ENCODE data around the gene MR1. TPM values are rescaled to one million over a fixed set of nuclear protein-coding genes. Genes with fewer than 3 reads are reported as not detected.

Gene MR1
- total RNA-seq, 1 experiment from 2014 or later: 6.6 TPM

GRCh38 chr1:181086926-181087325 is 53.1 kb downstream of the MR1 start:
- Histone ChIP-seq H4K20me1 (ENCODE audit: insufficient read depth) (peaks cover 20% of the 10 kb centered on the region; the same call in 1 of the 2 replicates), H3K4me1 (ENCODE audit: control insufficient read depth in 1 of 2, insufficient read depth in 2 of 2, low read length in 2 of 2) (peaks cover 21 to 44% of the 10 kb centered on the region in 2 experiments), H3K9ac (ENCODE audit: low read length) (peak overlapping the region; percentile 5; the same call in 1 of the 2 replicates), H3K4me3 (replicated peaks in 1 of 2; ENCODE audit: low read depth in 1 of 2, low read length in 2 of 2) (no peak overlapping the region), H3K27me3 (ENCODE audit: insufficient read depth, low read length) (no peaks in the 10 kb centered on the region), H3K9me2 (ENCODE audit: insufficient read depth) (no peaks in the 10 kb centered on the region), H3K9me3 (ENCODE audit: control insufficient read depth in 1 of 2, insufficient read depth in 1 of 2, low read depth in 1 of 2, low read length in 2 of 2) (no peaks in the 10 kb centered on the region), H3K36me3 (ENCODE audit: control insufficient read depth in 1 of 2, insufficient read depth in 2 of 2, low read length in 2 of 2) (peaks cover 3% of the 10 kb centered on the region in 2 experiments; a peak in 2 of 4 replicates), H3K27ac (ENCODE audit: low read depth, low read length) (peak overlapping the region; percentile 12), H3K79me2 (ENCODE audit: insufficient read depth, low read length) (peaks cover 34% of the 10 kb centered on the region), H2AFZ (ENCODE audit: low read depth, low read length, poor library complexity, severe bottlenecking) (no peak overlapping the region), H3K4me2 (ENCODE audit: low read length) (peak overlapping the region; percentile 75)
- ChIA-PET POLR2A (interaction anchor here (1.2 kb wide), 1 partner anchor 14 kb away, joined by 3 read pairs; no protein-coding TSS in a partner anchor), RAD21 (ENCODE audit: low non-redundant PET in 1 of 2, low total read pairs in 2 of 2, uncharacterized antibody in 2 of 2, unreplicated experiment in 2 of 2) (no interaction called here), CTCF (no interaction called here)
- DNase-seq (ENCODE audit: low read depth, low spot score) (no peak), ATAC-seq (no peak)
- no TSS peak for BruUV-seq (replicated peaks)
- intact Hi-C loops (cut with micrococcal nuclease): no loop called here
- TF ChIP-seq ATF3 (IDR thresholded peaks at IDR 0.05) (no peak), JUND (IDR thresholded peaks at IDR 0.05) (0 out of 2 replicates have a peak, but pooled peaks have one; percentile 9), EGR1 (IDR thresholded peaks at IDR 0.05; ENCODE audit: low read depth) (peak; percentile 38; the same call in 1 of the 2 replicates), CEBPB (IDR thresholded peaks at IDR 0.05; ENCODE audit: low read depth) (no peak)
- TF ChIP-seq, protein P1, sequence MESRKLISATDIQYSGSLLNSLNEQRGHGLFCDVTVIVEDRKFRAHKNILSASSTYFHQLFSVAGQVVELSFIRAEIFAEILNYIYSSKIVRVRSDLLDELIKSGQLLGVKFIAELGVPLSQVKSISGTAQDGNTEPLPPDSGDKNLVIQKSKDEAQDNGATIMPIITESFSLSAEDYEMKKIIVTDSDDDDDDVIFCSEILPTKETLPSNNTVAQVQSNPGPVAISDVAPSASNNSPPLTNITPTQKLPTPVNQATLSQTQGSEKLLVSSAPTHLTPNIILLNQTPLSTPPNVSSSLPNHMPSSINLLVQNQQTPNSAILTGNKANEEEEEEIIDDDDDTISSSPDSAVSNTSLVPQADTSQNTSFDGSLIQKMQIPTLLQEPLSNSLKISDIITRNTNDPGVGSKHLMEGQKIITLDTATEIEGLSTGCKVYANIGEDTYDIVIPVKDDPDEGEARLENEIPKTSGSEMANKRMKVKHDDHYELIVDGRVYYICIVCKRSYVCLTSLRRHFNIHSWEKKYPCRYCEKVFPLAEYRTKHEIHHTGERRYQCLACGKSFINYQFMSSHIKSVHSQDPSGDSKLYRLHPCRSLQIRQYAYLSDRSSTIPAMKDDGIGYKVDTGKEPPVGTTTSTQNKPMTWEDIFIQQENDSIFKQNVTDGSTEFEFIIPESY (IDR thresholded peaks at IDR 0.05; ENCODE audit: extremely low read depth, insufficient replicate concordance, low read length): no peak

- Histone ChIP-seq H3K4me2 (ENCODE audit: low read length) (peak overlapping the region; percentile 75), H3K27ac (ENCODE audit: low read depth, low read length) (peak overlapping the region; percentile 12), H2AFZ (ENCODE audit: low read depth, low read length, poor library complexity, severe bottlenecking) (no peak overlapping the region), H3K9me3 (ENCODE audit: control insufficient read depth in 1 of 2, insufficient read depth in 1 of 2, low read depth in 1 of 2, low read length in 2 of 2) (no peaks in the 10 kb centered on the region), H3K9me2 (ENCODE audit: insufficient read depth) (no peaks in the 10 kb centered on the region), H3K36me3 (ENCODE audit: control insufficient read depth in 1 of 2, insufficient read depth in 2 of 2, low read length in 2 of 2) (peaks cover 3% of the 10 kb centered on the region in 2 experiments; a peak in 2 of 4 replicates), H3K27me3 (ENCODE audit: insufficient read depth, low read length) (no peaks in the 10 kb centered on the region), H3K9ac (ENCODE audit: low read length) (peak overlapping the region; percentile 79; the same call in 1 of the 2 replicates), H3K79me2 (ENCODE audit: insufficient read depth, low read length) (peaks cover 38% of the 10 kb centered on the region), H4K20me1 (ENCODE audit: insufficient read depth) (peaks cover 22% of the 10 kb centered on the region; the same call in 1 of the 2 replicates), H3K4me3 (replicated peaks in 1 of 2; ENCODE audit: low read depth in 1 of 2, low read length in 2 of 2) (peak overlapping the region in 1 of 2 experiments; percentile 74; a peak in 2 of 4 replicates), H3K4me1 (ENCODE audit: control insufficient read depth in 1 of 2, insufficient read depth in 2 of 2, low read length in 2 of 2) (peaks cover 21 to 44% of the 10 kb centered on the region in 2 experiments)
- no peak for DNase-seq (ENCODE audit: low read depth, low spot score)
- POLR2A ChIA-PET: interaction anchor here (1.2 kb wide), 1 partner anchor 13 kb away, joined by 3 read pairs; no protein-coding TSS in a partner anchor
- no peak for ATAC-seq
- CTCF ChIA-PET: no interaction called here
- no TSS peak for BruUV-seq (replicated peaks)
- intact Hi-C loops (cut with micrococcal nuclease): no loop called here
- RAD21 ChIA-PET (ENCODE audit: low non-redundant PET in 1 of 2, low total read pairs in 2 of 2, uncharacterized antibody in 2 of 2, unreplicated experiment in 2 of 2): no interaction called here
- TF ChIP-seq RAD21 (IDR thresholded peaks at IDR 0.05; ENCODE audit: low read depth): 0 out of 2 replicates have a peak, but pooled peaks have one; percentile 12
- no peak for TF ChIP-seq SP1 (IDR thresholded peaks at IDR 0.05; ENCODE audit: low read depth)
- no peak for TF ChIP-seq EZH2phosphoT487 (IDR thresholded peaks at IDR 0.05; ENCODE audit: borderline replicate concordance)
- TF ChIP-seq FOSL1 (IDR thresholded peaks at IDR 0.05; ENCODE audit: low read depth): no peak
- no peak for TF ChIP-seq ELF1 (IDR thresholded peaks at IDR 0.05; ENCODE audit: borderline replicate concordance, low read depth)
- no peak for TF ChIP-seq POLR2A (IDR thresholded peaks at IDR 0.05; ENCODE audit: borderline replicate concordance, extremely low read depth, insufficient read depth, insufficient read length)
- TF ChIP-seq, protein P2, sequence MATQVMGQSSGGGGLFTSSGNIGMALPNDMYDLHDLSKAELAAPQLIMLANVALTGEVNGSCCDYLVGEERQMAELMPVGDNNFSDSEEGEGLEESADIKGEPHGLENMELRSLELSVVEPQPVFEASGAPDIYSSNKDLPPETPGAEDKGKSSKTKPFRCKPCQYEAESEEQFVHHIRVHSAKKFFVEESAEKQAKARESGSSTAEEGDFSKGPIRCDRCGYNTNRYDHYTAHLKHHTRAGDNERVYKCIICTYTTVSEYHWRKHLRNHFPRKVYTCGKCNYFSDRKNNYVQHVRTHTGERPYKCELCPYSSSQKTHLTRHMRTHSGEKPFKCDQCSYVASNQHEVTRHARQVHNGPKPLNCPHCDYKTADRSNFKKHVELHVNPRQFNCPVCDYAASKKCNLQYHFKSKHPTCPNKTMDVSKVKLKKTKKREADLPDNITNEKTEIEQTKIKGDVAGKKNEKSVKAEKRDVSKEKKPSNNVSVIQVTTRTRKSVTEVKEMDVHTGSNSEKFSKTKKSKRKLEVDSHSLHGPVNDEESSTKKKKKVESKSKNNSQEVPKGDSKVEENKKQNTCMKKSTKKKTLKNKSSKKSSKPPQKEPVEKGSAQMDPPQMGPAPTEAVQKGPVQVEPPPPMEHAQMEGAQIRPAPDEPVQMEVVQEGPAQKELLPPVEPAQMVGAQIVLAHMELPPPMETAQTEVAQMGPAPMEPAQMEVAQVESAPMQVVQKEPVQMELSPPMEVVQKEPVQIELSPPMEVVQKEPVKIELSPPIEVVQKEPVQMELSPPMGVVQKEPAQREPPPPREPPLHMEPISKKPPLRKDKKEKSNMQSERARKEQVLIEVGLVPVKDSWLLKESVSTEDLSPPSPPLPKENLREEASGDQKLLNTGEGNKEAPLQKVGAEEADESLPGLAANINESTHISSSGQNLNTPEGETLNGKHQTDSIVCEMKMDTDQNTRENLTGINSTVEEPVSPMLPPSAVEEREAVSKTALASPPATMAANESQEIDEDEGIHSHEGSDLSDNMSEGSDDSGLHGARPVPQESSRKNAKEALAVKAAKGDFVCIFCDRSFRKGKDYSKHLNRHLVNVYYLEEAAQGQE (IDR thresholded peaks at IDR 0.05; ENCODE audit: low read depth): no peak
- no peak for TF ChIP-seq ZNF274 (IDR thresholded peaks at IDR 0.05; ENCODE audit: low read depth, low read length)
- no peak for TF ChIP-seq MAX (IDR thresholded peaks at IDR 0.05)
Observed at GRCh38 chr1:181087400-181087901, 53.7 kb downstream of the MR1 start.

All from HCT116 (cell line).